Kidney epithelial cell (primary cell): ENCODE measurements around the gene DNAI1. TPM values are rescaled to one million over a fixed set of nuclear protein-coding genes. Genes with fewer than 3 reads are reported as not detected.
"Not testable (repeated sequence)": the region's sequence is repeated elsewhere in the genome, so short reads cannot be mapped to it uniquely, and the experiment has no call there.

Experiments
- DNase-seq: peaks from one replicate; pipeline ENCODE4 v3.0.0-alpha.2; 2010; ENCODE audit warnings: low read depth
- H3K27me3 ChIP-seq: 2 replicates; pipeline ENCODE4 v1.6.0; 2011; ENCODE audit warnings: low read length; ENCODE audit not compliant: control insufficient read depth, insufficient read depth
- H3K36me3 ChIP-seq: 2 replicates; pipeline ENCODE4 v1.5.1; 2011; ENCODE audit warnings: low read length; ENCODE audit not compliant: control insufficient read depth, insufficient read depth
- H3K4me3 ChIP-seq: 2 replicates; pipeline ENCODE4 v1.5.1; 2011; ENCODE audit warnings: low read depth, mild to moderate bottlenecking, control low read depth, low read length
- total RNA-seq: library from RNA; depleted of rRNA; stranded (reverse); fragments of >200 nt; gene quantifications from 2 replicates; pipeline ENCODE4 v1.2.3, GENCODE V29; 2015
- TF ChIP-seq, protein P1 (sequence below): IDR thresholded peaks from 2 replicates; pipeline ENCODE4 v1.5.1; 2011; ENCODE audit warnings: mild to moderate bottlenecking, moderate library complexity, low read length, control low read depth, inconsistent platforms; ENCODE audit not compliant: insufficient read depth, poor library complexity, severe bottlenecking

Gene DNAI1
- total RNA-seq, 1 donor from 2014 or later = not detected

- no peak for DNase-seq
- TF ChIP-seq, protein P1, sequence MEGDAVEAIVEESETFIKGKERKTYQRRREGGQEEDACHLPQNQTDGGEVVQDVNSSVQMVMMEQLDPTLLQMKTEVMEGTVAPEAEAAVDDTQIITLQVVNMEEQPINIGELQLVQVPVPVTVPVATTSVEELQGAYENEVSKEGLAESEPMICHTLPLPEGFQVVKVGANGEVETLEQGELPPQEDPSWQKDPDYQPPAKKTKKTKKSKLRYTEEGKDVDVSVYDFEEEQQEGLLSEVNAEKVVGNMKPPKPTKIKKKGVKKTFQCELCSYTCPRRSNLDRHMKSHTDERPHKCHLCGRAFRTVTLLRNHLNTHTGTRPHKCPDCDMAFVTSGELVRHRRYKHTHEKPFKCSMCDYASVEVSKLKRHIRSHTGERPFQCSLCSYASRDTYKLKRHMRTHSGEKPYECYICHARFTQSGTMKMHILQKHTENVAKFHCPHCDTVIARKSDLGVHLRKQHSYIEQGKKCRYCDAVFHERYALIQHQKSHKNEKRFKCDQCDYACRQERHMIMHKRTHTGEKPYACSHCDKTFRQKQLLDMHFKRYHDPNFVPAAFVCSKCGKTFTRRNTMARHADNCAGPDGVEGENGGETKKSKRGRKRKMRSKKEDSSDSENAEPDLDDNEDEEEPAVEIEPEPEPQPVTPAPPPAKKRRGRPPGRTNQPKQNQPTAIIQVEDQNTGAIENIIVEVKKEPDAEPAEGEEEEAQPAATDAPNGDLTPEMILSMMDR = peak; percentile 69
- no peak overlapping the region for H3K4me3 ChIP-seq
- no peaks in the 10 kb centered on the region for H3K36me3 ChIP-seq
- H3K27me3 ChIP-seq = no peaks in the 10 kb centered on the region
Observed at GRCh38 chr9:34437006-34437925, 21.3 kb upstream of the DNAI1 start.

DNA sequence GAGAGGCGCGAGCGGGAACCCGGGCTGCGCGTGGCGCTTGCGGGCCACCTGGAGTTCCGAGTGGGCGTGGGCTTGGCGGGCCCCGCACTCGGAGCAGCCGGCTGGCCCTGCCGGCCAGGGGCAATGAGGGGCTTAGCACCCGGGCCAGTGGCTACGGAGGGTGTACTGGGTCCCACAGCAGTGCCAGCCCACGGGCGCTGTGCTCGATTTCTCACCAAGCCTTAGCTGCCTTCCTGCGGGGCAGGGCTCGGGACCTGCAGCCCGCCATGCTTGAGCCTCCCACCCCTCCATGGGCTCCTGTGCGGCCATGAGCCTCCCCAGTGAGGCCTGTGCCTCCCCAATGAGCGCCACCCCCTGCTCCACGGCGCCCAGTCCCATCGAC lies 20.7 kb upstream of the DNAI1 start:
- H3K27me3 ChIP-seq, H3K36me3 ChIP-seq, H3K4me3 ChIP-seq, DNase-seq: not testable (repeated sequence)

GRCh38 chr9:34438465-34438864 lies 20.1 kb upstream of the DNAI1 start:
- DNase-seq, H3K27me3 ChIP-seq, H3K36me3 ChIP-seq, H3K4me3 ChIP-seq: not testable (repeated sequence)

GRCh38 chr9:34440017-34440416 lies 18.6 kb upstream of the DNAI1 start:
- TF ChIP-seq, protein P1 = no peak
- H3K4me3 ChIP-seq = no peak overlapping the region
- DNase-seq = no peak
- no peaks in the 10 kb centered on the region for H3K27me3 ChIP-seq
- H3K36me3 ChIP-seq = no peaks in the 10 kb centered on the region

DNA sequence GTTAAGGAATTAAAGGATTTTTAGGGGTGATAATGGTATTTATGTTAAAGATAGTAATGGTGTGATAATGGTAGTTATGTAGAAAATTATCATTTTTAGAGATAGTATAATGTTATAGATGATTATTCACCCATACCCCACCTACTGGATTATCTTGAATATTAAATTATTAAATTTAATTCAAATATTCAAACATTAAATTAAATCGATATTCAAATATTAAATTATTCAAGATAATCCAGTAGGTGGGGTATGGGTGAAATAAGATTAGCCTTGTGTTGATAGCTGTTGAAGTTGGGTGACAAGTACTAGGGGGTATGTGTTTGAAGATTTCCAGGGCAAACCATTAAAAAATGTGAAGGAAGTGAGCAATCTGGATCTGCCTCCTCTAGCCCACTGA lies 15.8 kb upstream of the DNAI1 start:
- no peaks in the 10 kb centered on the region for H3K36me3 ChIP-seq
- H3K4me3 ChIP-seq = no peak overlapping the region
- TF ChIP-seq, protein P1 = no peak
- no peaks in the 10 kb centered on the region for H3K27me3 ChIP-seq
- no peak for DNase-seq

DNA sequence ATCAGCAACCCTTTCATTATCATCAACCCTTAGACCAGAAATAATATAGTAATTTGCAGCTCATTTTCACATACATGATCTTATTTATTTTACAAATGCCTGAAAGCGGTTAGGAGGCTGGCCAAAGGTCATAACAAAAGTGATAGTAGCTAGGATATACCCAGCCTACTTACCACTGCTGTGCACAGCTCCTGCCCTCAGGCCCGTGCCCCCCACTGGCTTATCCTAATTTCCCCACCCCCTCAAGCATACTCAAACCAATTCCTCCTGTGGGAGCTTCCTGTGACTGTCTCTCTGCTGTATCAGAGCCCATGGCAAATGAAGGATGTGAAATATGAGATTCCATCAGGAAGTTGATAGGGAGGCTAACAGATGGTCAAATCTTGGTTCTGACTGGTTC lies 15.1 kb upstream of the DNAI1 start:
- H3K36me3 ChIP-seq = no peaks in the 10 kb centered on the region
- no peak for DNase-seq
- no peaks in the 10 kb centered on the region for H3K27me3 ChIP-seq
- H3K4me3 ChIP-seq = no peak overlapping the region
- TF ChIP-seq, protein P1 = no peak

DNA sequence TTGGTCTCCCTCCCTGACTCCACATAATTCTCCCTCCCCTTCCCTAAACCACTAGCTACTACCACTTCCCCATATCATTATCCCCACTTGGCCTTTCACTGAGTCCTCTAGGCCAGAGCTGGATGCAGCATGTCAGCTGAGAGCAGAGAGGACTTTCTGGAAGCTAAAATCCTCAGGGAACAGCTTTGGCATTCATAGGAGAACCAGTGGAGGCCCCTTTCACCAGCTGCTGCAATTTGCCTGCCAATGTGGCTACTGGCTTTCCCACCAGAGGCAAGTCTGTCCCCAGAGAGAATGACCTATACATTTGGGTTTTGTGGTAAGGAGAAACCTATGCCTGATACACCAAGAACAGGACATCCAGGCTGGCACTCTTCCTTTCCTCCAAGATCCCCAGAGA lies 14.6 kb upstream of the DNAI1 start:
- Histone ChIP-seq H3K4me3 (no peak overlapping the region), H3K27me3 (no peaks in the 10 kb centered on the region), H3K36me3 (no peaks in the 10 kb centered on the region)
- TF ChIP-seq, protein P1 = no peak
- no peak for DNase-seq
